Chondrocyte (in vitro differentiated cells): ENCODE measurements around the gene TYMP. TPM values are rescaled to one million over a fixed set of nuclear protein-coding genes. Genes with fewer than 3 reads are reported as not detected.

ENCODE experiments used
- DNase-seq: peaks from one replicate; pipeline ENCODE4 v3.0.0; 2021; ENCODE audit warnings: mixed read lengths, low spot score
- H3K27ac Mint-ChIP-seq: one replicate; pipeline ENCODE4 v1.8.0; 2021; ENCODE audit warnings: mild to moderate bottlenecking, moderate library complexity, mixed read lengths; ENCODE audit not compliant: unreplicated experiment
- H3K27me3 Mint-ChIP-seq: 2 replicates; pipeline ENCODE4 v1.8.0; 2021; ENCODE audit warnings: low read depth, mixed read lengths
- H3K36me3 Mint-ChIP-seq: 2 replicates; pipeline ENCODE4 v1.8.0; 2021; ENCODE audit warnings: low read depth, mixed read lengths
- H3K4me1 Mint-ChIP-seq: 2 replicates; pipeline ENCODE4 v1.8.0; 2021; ENCODE audit warnings: low read depth, mild to moderate bottlenecking, mixed read lengths
- H3K4me3 Mint-ChIP-seq: one replicate; pipeline ENCODE4 v1.8.0; 2021; ENCODE audit warnings: mild to moderate bottlenecking, moderate library complexity, mixed read lengths; ENCODE audit not compliant: unreplicated experiment
- H3K9me3 Mint-ChIP-seq: 2 replicates; pipeline ENCODE4 v1.8.0; 2021; ENCODE audit warnings: low read depth, mixed read lengths
- total RNA-seq: library from RNA; stranded (reverse); gene quantifications from 3 replicates; pipeline ENCODE4 v1.2.1, GENCODE V29; 2021
- TF ChIP-seq, protein P1 (sequence below): fragments of 200-600 bp; sonication (generic); IDR thresholded peaks from 2 replicates; pipeline ENCODE4 v1.5.0; 2021; ENCODE audit warnings: antibody characterized with exemption, mild to moderate bottlenecking, moderate library complexity

Gene TYMP
- total RNA-seq, 1 donor from 2014 or later = 39.5 TPM

DNA sequence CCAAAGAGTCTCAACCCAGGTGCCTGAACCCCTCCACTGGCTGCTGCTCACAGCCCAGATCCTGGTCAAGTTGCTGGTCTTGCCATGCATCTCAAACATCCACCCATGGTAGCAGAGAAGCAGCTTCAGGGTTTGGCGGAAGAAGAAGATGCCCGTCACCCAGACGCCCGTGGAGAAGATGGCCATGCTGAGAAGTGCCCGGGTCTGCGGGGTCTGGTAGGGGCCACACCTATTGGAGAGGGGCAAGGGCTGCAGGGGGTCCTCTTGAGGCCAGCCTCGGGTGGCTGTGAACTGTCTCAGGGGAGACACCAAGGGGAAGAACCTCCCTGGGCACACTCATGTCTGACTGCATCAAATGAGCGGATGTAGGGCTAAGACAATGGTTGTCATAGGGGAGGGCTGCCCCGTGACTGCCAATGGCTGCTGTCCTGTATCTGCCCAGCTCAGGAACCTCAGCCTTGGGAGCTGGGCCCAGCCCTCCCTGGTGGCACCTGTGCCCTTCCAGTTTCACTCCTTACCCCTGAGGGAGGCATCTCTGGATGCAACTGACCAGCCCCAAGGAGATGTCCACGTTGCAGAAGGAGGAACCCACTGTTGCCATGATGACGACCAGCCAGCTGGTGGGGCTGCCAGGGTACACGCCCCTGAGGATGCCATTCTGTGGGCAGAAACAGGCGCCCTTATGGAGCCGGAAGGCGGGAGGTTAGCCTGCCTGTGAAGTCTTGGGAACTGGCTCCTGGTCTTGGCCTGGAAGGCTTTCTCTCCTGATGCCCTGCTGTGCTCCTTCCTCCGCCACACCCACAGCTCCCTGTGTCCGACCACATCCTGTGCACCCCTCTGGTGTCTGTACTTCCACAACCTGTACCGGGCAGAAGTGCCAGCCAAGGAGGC lies 47.2 kb upstream of the TYMP start:
- TF ChIP-seq, protein P1, sequence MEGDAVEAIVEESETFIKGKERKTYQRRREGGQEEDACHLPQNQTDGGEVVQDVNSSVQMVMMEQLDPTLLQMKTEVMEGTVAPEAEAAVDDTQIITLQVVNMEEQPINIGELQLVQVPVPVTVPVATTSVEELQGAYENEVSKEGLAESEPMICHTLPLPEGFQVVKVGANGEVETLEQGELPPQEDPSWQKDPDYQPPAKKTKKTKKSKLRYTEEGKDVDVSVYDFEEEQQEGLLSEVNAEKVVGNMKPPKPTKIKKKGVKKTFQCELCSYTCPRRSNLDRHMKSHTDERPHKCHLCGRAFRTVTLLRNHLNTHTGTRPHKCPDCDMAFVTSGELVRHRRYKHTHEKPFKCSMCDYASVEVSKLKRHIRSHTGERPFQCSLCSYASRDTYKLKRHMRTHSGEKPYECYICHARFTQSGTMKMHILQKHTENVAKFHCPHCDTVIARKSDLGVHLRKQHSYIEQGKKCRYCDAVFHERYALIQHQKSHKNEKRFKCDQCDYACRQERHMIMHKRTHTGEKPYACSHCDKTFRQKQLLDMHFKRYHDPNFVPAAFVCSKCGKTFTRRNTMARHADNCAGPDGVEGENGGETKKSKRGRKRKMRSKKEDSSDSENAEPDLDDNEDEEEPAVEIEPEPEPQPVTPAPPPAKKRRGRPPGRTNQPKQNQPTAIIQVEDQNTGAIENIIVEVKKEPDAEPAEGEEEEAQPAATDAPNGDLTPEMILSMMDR = no peak
- H3K9me3 Mint-ChIP-seq = no peaks in the 10 kb centered on the region
- H3K4me3 Mint-ChIP-seq = no peak overlapping the region
- DNase-seq = no peak
- H3K27me3 Mint-ChIP-seq = no peaks in the 10 kb centered on the region
- peaks cover 13% of the 10 kb centered on the region for H3K4me1 Mint-ChIP-seq
- peaks cover 11% of the 10 kb centered on the region for H3K36me3 Mint-ChIP-seq
- no peak overlapping the region for H3K27ac Mint-ChIP-seq

DNA sequence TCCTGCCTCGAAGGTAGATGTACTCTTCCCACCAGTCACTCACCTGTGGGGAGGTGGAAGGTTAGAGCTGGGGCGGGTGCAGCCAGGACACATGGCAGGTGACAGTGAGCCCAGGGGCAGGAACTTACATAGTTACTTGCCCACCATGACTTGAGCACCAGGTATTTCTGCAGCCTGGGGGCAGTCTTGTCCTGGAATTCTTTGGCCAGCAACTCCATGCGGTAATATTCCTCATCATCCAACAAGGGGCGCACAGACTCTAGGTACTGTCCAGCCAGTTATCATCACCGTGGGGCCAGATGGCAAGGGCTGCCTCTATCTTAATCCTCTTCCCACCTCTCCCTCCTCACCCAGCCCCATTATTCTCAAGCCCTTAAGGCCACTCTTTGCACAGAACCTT lies 46.3 kb upstream of the TYMP start:
- peaks cover 14% of the 10 kb centered on the region for H3K36me3 Mint-ChIP-seq

DNA sequence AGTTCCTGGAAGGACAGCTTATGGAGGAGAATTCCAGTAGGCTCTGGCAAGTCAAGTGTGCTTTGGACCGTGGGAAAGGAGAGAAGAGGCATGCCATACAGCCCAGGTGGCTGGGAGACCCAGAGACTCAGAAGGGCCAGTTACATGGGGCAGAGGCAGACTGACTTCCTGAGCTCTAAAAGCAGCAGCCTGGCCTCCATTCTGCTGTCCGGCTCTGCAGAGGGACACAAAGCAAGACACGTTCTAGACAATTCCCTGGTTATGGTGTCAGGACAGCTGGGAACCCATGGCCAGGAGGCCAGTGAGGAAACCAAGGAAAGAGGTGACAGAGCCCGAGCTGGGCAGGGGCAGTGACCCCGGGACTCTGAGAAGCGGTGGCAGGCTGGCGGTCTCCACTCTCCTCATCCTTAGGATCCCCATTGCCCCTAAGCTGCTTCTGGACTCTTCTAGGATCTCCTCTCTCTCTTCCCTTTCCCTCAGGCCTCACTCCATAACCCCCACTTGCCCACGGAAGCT lies 45.7 kb upstream of the TYMP start:
- Mint-ChIP-seq H3K27me3 (no peaks in the 10 kb centered on the region), H3K27ac (no peak overlapping the region), H3K4me1 (peaks cover 5% of the 10 kb centered on the region), H3K4me3 (no peak overlapping the region), H3K36me3 (peaks cover 16% of the 10 kb centered on the region), H3K9me3 (no peaks in the 10 kb centered on the region)
- TF ChIP-seq, protein P1 = no peak
- no peak for DNase-seq

More for the DNA sequence above, 46.3 kb upstream of the TYMP start:
- Mint-ChIP-seq H3K9me3 (no peaks in the 10 kb centered on the region), H3K4me1 (peaks cover 5% of the 10 kb centered on the region), H3K27ac (no peak overlapping the region), H3K27me3 (no peaks in the 10 kb centered on the region), H3K4me3 (no peak overlapping the region)
- TF ChIP-seq, protein P1 = peak; percentile 59
- no peak for DNase-seq

DNA sequence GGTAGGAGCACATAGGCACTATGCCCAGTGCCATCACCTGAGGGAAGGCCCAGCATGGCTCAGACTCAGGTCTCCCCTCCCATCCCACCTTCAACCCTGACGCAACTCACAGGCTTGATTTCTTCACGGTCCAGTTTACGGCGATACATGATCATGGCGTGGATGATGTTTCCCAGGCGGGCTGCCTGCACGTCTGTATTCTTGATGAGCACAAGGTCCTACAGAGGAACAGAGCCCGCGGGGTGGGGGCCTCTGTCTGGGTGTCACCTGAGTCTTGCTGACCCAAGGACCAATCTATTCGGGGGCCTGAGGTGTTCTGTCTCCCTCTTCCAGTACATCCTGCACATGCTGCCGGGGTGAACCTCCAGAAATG lies 44.6 kb upstream of the TYMP start:
- no peaks in the 10 kb centered on the region for H3K9me3 Mint-ChIP-seq
- no peak overlapping the region for H3K27ac Mint-ChIP-seq
- H3K27me3 Mint-ChIP-seq = no peaks in the 10 kb centered on the region
- peaks cover 10% of the 10 kb centered on the region for H3K36me3 Mint-ChIP-seq
- H3K4me1 Mint-ChIP-seq = peaks cover under 1% of the 10 kb centered on the region
- no peak for DNase-seq
- H3K4me3 Mint-ChIP-seq = no peak overlapping the region
- TF ChIP-seq, protein P1 = no peak

DNA sequence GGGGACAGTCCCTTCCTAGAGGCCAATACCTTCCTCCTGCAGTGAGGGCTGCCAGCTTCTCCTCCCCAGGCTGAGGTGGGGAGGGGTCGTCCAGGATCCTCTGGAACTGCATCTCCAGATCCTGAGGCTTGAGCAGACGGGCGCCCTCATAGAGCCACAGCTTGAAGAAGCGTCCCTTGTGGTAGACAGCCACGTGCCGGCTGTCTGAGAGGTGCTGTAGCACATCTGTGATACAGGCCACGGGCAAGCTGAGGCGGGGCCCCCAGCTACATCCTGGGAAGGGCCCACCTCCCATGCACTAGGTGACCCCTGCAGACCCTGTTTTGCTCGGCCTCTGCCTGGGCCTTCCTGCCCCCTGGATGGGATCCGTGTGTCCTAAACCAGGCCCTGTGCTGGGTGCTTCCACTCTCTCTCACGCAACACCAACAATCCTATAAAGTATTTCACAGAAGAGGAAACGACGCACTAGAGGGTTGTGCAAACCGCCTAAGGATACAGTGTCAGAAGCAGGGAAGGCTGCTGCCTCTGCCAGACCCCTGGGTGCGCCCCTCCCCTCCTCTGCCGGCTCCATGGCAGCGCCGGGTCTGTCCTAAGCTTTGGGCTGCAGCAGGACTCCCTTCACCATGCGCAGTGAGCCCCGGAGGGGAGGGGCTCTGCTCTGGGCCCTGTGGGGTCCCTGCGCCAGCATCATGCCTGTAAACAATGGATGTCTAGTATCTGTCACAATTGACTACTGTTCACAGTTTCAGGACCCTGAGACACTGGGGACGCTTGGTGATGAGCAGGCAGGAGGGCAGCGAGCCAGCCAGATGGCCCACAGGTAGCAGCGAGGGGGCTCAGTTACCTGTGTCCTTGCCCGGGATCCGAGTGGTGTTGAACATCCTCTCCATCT lies 43.9 kb upstream of the TYMP start:
- peaks cover 15% of the 10 kb centered on the region for H3K36me3 Mint-ChIP-seq
- H3K9me3 Mint-ChIP-seq = no peaks in the 10 kb centered on the region
- DNase-seq = no peak
- no peaks in the 10 kb centered on the region for H3K4me1 Mint-ChIP-seq
- no peak overlapping the region for H3K27ac Mint-ChIP-seq
- H3K4me3 Mint-ChIP-seq = no peak overlapping the region
- TF ChIP-seq, protein P1 = no peak
- H3K27me3 Mint-ChIP-seq = no peaks in the 10 kb centered on the region
